Mucosa of descending colon (tissue), 3 donors: Measurements from ENCODE around the gene TBC1D14. TPM values are rescaled to one million over a fixed set of nuclear protein-coding genes. Genes with fewer than 3 reads are reported as not detected.

Experiments used
- ATAC-seq: fragments of 200-7000 bp; cut with Tn5 transposase; one replicate; pipeline ENCODE4 v1.9.1; 2020; ENCODE audit warnings: mild to moderate bottlenecking, moderate library complexity
- DNase-seq, 3 donors: peaks; one replicate each; pipeline ENCODE4 v3.0.0-alpha.2; 2020
- H3K36me3 ChIP-seq: fragments of 200-600 bp; one replicate; pipeline ENCODE4 v1.8.0; 2021; ENCODE audit warnings: low read depth, mild to moderate bottlenecking
- H3K4me1 ChIP-seq: fragments of 200-600 bp; one replicate; pipeline ENCODE4 v1.8.0; 2021; ENCODE audit warnings: low read depth, mild to moderate bottlenecking
- H3K4me3 ChIP-seq: fragments of 200-600 bp; one replicate; pipeline ENCODE4 v1.8.0; 2021; ENCODE audit warnings: mild to moderate bottlenecking
- H3K9me3 ChIP-seq: fragments of 200-600 bp; one replicate; pipeline ENCODE4 v1.8.0; 2021; ENCODE audit warnings: mild to moderate bottlenecking
- intact Hi-C, 2 donors: fragments of 100-400 bp; cut with DNase I in 1 of 2; cut with micrococcal nuclease in 1 of 2; formaldehyde crosslinking; loops; one replicate each; pipeline versions ENCODE4 v1.11.0 to v1.11.1; 2022; cut with DNase I, micrococcal nuclease
- total RNA-seq, 3 donors: library from RNA; stranded (reverse); fragmentation: NEBNext Ultra II Directional in 2 of 3; extraction: Animal tissue kit (Norgen Biotek cat#: 25700) in 2 of 3; gene quantifications; one replicate each; pipeline versions ENCODE4 v1.2.1 to v1.2.4, GENCODE V29; 2021 to 2023
- TF ChIP-seq, protein P1 (sequence below): fragments of 200-600 bp; IDR thresholded peaks from one replicate; pipeline ENCODE4 v1.8.0; 2022; ENCODE audit warnings: antibody characterized with exemption, mild to moderate bottlenecking
- donor health status: DM: no; HTN: no; CAD: no; lungs with moderate emphysema.
- donor health status: DM: no; HTN: no; CAD: no.
- donor health status: DM: no; HTN: yes; CAD: no.

Gene TBC1D14
- total RNA-seq, 3 donors from 2014 or later = 51.8 to 70.8 (median 56.2) TPM

DNA sequence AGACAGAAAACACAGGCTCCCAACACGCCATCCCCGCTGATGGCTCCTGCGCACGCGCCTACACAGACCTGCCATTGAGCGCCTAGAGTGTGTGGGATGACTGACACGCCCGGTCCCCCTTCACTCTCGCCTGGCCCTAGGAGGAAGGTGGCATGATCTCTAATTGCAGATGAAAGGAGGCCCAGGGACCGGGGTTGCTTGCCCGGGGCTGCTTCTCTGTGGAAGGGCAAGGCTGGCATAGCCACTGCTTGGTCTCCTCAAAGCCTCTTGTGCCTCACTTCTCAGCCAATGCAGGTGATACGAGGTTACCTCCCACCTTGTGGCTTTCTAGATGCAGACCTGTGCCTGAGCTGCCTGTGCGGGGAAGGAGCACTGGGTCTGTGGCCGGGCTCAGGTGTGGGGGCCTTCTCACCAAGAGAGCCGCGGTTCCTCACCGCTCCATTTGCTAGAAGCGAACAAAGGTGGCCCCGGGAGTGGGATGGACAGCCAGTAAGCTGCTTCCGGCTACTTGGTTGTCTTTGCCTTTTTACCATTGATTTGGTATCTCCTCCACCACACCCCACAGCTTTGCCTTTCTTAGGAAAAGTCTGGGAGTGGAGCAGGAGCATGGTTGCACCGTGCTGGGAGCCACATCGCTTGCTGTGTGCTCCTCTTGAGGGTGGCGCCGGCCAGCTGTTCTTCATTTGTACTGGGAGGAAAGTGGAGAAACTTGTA, 47.0 kb downstream of the TBC1D14 start:
- DNase-seq (peak in 1 of 3 donors; percentile 36), ATAC-seq (peak; percentile 2)
- Histone ChIP-seq H3K36me3 (no peaks in the 10 kb centered on the region), H3K4me1 (peaks cover 14% of the 10 kb centered on the region), H3K4me3 (no peak overlapping the region), H3K9me3 (no peaks in the 10 kb centered on the region)
- intact Hi-C loops = no loop called here
- TF ChIP-seq, protein P1, sequence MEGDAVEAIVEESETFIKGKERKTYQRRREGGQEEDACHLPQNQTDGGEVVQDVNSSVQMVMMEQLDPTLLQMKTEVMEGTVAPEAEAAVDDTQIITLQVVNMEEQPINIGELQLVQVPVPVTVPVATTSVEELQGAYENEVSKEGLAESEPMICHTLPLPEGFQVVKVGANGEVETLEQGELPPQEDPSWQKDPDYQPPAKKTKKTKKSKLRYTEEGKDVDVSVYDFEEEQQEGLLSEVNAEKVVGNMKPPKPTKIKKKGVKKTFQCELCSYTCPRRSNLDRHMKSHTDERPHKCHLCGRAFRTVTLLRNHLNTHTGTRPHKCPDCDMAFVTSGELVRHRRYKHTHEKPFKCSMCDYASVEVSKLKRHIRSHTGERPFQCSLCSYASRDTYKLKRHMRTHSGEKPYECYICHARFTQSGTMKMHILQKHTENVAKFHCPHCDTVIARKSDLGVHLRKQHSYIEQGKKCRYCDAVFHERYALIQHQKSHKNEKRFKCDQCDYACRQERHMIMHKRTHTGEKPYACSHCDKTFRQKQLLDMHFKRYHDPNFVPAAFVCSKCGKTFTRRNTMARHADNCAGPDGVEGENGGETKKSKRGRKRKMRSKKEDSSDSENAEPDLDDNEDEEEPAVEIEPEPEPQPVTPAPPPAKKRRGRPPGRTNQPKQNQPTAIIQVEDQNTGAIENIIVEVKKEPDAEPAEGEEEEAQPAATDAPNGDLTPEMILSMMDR = no peak

DNA sequence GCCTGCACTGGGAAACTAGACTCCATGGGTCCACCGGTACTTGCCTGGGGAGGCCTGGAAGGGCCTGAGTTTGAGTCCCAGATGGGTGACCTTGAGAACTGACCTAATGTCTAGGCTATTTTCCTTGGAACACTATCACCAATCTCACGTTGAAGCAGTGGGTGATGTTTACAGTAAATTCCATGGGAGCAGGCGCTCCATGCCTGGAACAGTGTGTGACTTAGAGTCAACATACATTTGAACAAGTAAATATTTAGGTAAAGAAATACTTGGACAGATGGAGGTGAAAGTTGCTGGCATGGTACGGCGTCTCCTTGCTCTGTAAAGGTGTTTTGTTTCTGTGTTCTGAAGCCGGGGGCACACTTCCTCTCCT, 47.5 kb downstream of the TBC1D14 start:
- no peaks in the 10 kb centered on the region for H3K36me3 ChIP-seq
- intact Hi-C loops = no loop called here
- peak; percentile 31 for ATAC-seq
- H3K9me3 ChIP-seq = no peaks in the 10 kb centered on the region
- H3K4me3 ChIP-seq = no peak overlapping the region
- TF ChIP-seq, protein P1 = no peak
- DNase-seq = no peak
- H3K4me1 ChIP-seq = peaks cover 14% of the 10 kb centered on the region

DNA sequence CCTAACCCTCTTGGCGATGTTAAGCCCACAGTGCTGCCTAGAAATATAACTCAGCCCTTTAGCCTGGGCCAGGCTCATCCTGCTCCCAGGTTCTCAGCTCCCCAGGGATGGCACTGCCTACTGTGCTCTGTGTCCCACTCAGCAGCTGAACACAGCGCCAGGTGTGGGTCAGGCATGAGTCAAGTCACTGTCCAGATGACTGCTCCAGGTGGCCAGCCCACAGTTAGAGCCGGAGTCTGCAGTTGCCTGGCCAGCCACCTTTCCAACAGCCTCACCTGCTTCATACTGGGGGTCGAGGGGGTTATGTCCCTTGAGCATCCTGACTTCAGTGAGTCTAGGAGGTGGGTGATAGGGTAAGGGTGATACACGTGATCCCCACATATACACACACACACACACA, 48.4 kb downstream of the TBC1D14 start:
- TF ChIP-seq, protein P1 = no peak
- Histone ChIP-seq H3K36me3 (no peaks in the 10 kb centered on the region), H3K4me3 (no peak overlapping the region), H3K9me3 (no peaks in the 10 kb centered on the region), H3K4me1 (peaks cover 15% of the 10 kb centered on the region)
- DNase-seq = peak in 1 of 3 donors; percentile 14
- intact Hi-C loops = no loop called here
- ATAC-seq = no peak

DNA sequence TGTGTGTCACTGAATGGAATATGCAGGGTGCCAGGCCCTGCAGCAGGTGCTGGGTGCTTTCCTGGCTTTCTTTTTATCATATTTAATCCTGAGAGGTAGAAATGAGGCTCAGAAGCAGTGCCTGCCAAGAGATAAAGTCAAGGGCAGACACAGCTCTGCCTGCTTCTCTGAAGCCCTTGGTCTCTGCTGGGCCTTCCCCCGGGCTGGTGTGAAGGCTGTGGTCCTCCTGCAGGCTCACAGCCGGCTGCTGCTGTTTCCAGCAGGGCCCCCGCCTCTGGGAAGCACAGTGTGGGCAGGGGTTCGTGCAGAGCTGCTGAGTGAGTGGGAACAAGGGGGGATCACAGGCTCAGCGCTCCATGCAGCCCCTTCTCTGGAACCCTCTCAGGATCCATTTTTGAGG, 49.6 kb downstream of the TBC1D14 start:
- peaks cover 17% of the 10 kb centered on the region for H3K4me1 ChIP-seq
- ATAC-seq (no peak), DNase-seq (no peak)
- TF ChIP-seq, protein P1 = no peak
- no peaks in the 10 kb centered on the region for H3K36me3 ChIP-seq
- intact Hi-C loops = no loop called here
- no peaks in the 10 kb centered on the region for H3K9me3 ChIP-seq
- H3K4me3 ChIP-seq = no peak overlapping the region

DNA sequence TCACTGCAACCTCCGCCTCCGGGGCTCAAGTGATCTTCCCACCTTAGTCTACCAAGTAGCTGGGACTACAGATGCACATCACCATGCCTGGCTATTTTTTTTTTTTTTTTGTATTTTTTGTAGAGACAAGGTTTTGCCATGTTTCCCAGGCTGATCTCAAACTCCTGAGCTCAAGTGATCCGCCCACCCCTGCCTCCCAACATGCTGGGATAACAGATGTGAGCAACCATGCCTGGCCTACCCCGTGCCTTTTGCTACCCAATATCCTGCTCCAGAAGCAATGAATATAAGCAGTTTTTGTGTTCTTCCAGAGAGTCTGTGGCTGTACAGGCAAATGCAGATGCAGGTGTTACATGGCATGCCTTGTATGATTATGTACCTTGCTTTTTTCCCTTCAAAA, 50.5 kb downstream of the TBC1D14 start:
- intact Hi-C loops = no loop called here
- DNase-seq (no peak), ATAC-seq (no peak)
- Histone ChIP-seq H3K4me1 (peaks cover 17% of the 10 kb centered on the region), H3K9me3 (no peaks in the 10 kb centered on the region), H3K4me3 (no peak overlapping the region), H3K36me3 (no peaks in the 10 kb centered on the region)
- TF ChIP-seq, protein P1 = no peak
